IMR-90 (cell line): ENCODE measurements around the gene CLIC3.

Experiments
- CTCF ChIP-seq: conservative IDR thresholded peaks from 2 replicates; pipeline ENCODE4 v1.5.1; 2012; ENCODE audit warnings: mild to moderate bottlenecking, low read depth, low read length, improper control_type of control experiment
- FOS ChIP-seq: fragments of 150-350 bp; IDR thresholded peaks from 2 replicates; pipeline ENCODE4 v1.6.1; 2016; ENCODE audit warnings: low read depth, low read length
- MAFK ChIP-seq: IDR thresholded peaks from 2 replicates; pipeline ENCODE4 v1.6.1; 2012; ENCODE audit warnings: low read depth, low read length, improper control_type of control experiment
- MXI1 ChIP-seq: IDR thresholded peaks from 2 replicates; pipeline ENCODE4 v1.6.1; 2012; ENCODE audit warnings: low read depth, mild to moderate bottlenecking, low read length, moderate library complexity, borderline replicate concordance
- POLR2A ChIP-seq: IDR thresholded peaks from 2 replicates; pipeline ENCODE4 v1.6.1; 2012; ENCODE audit warnings: mild to moderate bottlenecking, low read depth, low read length
- RAD21 ChIP-seq: IDR thresholded peaks from 2 replicates; pipeline ENCODE4 v1.6.1; 2012; ENCODE audit warnings: low read length, improper control_type of control experiment
- SMC3 ChIP-seq: fragments of 150-350 bp; IDR thresholded peaks from 2 replicates; pipeline ENCODE4 v1.6.1; 2016; ENCODE audit warnings: low read depth, mild to moderate bottlenecking, antibody characterized with exemption, low read length, moderate library complexity
- TF ChIP-seq, protein P1 (sequence below): fragments of 150-350 bp; IDR thresholded peaks from 2 replicates; pipeline ENCODE4 v1.6.1; 2017; ENCODE audit warnings: mild to moderate bottlenecking, antibody characterized with exemption, low read length, low read depth

DNA sequence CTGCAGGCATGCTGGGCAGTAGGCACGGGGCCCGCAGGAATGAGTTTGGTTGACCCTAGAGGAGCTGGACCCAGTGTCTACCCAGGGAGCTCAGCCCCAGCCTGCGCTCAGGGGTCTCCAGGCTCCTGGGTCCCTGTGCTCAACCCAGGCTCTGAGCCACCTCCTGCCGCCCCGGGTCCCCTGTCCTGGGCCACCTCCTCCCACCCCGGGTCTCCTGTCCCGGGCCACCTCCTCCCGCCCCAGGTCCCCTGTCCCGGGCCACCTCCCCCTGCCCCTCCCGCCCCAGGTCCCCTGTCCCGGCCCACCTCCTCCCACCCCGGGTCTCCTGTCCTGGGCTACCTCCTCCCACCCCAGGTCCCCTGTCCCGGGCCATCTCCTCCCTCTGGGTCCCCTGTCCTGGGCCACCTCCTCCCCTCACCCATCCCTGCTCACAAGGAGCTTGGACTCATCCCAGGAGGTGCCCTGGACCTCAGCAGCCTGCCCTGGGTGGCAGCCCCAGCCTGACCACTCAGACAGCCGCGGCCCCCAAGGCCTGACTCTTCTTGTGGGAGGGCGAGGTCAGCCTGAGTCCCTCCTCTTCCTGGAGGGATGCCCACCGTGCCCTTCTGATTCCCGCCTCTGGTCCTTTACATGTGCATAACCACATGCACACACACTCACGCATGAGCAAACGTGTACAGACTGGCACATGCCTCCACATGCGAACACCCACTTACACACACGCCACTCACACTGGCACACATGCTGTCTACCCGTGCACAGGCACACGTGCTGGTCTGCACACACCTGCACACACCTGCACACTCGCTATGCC lies 41.9 kb downstream of the CLIC3 start:
- TF ChIP-seq RAD21: no peak
- TF ChIP-seq, protein P1, sequence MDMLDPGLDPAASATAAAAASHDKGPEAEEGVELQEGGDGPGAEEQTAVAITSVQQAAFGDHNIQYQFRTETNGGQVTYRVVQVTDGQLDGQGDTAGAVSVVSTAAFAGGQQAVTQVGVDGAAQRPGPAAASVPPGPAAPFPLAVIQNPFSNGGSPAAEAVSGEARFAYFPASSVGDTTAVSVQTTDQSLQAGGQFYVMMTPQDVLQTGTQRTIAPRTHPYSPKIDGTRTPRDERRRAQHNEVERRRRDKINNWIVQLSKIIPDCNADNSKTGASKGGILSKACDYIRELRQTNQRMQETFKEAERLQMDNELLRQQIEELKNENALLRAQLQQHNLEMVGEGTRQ: no peak
- no peak for TF ChIP-seq CTCF
- no peak for TF ChIP-seq POLR2A
- TF ChIP-seq SMC3: no peak
- no peak for TF ChIP-seq MXI1
- TF ChIP-seq FOS: no peak
- TF ChIP-seq MAFK: no peak
